ENCODE measurements around the gene SPAG4.

SPAG4 gene, protein sequence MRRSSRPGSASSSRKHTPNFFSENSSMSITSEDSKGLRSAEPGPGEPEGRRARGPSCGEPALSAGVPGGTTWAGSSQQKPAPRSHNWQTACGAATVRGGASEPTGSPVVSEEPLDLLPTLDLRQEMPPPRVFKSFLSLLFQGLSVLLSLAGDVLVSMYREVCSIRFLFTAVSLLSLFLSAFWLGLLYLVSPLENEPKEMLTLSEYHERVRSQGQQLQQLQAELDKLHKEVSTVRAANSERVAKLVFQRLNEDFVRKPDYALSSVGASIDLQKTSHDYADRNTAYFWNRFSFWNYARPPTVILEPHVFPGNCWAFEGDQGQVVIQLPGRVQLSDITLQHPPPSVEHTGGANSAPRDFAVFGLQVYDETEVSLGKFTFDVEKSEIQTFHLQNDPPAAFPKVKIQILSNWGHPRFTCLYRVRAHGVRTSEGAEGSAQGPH

DNA sequence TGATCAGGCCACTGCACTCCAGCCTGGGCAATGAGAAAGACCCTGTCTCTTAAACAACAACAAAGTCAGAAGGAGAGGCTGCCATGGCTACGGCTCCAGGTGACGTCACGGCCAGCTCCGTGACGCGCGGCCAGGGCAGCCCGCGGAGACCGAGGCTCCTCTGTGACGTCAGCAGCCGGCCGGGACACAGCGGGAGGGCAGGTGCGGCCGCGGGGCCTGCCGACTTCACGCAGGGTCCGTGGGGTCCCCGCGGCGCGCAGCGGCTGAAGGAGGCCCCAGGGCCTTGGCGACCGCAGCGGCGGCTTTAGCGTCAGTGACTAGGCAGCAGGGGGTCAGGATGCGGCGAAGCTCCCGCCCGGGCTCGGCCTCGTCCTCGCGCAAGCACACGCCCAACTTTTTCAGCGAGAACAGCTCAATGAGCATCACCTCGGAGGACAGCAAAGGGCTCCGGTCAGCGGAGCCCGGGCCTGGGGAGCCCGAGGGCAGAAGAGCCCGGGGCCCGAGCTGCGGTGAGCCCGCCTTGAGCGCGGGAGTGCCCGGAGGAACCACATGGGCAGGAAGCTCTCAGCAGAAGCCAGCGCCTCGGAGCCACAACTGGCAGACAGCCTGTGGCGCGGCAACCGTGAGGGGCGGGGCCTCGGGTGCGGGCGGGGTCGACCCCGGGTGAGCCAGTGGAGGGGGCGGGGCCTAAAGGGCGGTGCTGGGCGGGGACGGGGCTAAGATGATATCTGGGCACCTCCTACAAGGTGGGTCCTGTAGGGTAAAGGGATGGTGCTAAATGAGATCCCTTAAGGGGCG, at the start of gene SPAG4:
SPAG4 (plus strand) TSS at position 163 of the 798 bp plus-strand sequence; CDS start at position 338, 175 bp downstream.
- DNase-seq (ENCODE audit: low spot score) = peak; percentile 100

DNA sequence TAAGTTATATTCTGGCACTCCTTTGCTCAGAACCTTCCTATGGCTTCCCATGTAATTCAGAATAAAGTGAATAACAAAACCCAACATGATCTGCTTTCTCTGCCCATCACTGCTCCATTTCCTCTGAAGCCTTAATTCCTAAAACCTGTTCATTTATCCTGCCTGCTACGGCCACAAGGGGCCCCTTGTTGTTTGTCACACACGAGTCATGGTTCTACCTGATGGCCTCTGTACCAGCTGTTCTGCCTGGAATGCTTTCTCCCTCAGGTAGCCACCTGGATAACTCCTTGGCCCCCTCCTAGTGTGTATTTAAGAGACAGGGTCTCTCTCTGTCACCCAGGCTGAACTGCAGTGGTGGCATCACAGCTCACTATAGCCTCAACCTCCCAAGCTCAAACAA, 47.0 kb upstream of the SPAG4 start:
- DNase-seq (ENCODE audit: low spot score) = no peak

DNA sequence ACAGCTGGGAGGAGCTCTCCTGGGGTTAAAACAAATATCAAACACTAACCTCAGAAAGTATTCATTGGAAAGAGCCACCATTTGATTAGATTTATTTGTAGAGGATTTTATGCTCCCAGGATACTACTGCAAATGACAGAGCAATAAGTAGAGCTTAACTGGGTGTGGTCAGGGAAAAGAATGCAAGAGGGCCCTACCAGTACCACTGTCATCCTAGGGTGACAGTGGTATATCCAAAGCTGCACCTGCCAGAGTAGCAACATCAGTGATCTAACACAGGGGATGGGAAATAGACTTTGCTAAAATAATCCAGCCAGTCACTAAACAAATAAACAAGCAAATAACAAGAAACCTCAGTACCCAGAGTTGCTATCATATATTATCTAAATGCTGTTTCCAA, 44.1 kb upstream of the SPAG4 start:
- DNase-seq (ENCODE audit: low spot score) = no peak

DNA sequence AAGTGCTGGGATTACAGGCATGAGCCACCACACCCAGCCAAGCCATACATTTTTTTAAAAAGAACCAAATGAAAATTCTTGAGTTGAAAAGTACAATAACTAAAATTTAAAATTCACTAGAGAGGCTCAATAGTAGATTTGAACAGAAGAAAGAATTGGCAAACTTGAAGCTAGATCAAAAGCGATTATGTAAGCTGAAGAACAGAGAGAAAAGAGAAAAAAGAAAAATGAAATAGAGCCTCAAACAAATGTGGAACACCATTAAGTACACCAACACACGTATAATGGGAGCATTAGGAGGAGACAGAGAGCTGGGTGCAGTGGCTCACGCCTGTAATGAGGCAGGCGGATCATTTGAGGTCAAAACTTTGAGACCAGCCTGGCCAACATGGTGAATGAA, 42.8 kb upstream of the SPAG4 start:
- no peak for DNase-seq (ENCODE audit: low spot score)

DNA sequence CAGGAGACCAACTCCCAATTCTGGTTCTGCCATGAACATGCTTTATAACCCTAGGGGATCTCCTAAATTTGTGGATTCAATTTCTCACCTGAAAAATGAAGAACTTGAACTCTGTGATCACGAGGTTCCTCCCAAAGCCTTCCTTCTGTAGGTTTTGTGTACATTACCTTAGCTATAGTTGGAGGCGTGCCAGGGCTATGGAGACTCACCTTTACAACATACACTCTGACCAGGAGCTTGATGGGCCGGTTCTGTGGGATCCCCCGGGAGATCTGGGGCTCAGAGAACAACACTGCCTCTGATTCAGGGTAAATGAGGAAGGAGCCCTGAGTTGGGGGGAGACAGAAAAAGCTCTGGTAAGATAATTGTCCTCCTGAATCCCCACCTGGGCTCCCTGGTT, 39.7 kb upstream of the SPAG4 start:
- DNase-seq (ENCODE audit: low spot score) = no peak

DNA sequence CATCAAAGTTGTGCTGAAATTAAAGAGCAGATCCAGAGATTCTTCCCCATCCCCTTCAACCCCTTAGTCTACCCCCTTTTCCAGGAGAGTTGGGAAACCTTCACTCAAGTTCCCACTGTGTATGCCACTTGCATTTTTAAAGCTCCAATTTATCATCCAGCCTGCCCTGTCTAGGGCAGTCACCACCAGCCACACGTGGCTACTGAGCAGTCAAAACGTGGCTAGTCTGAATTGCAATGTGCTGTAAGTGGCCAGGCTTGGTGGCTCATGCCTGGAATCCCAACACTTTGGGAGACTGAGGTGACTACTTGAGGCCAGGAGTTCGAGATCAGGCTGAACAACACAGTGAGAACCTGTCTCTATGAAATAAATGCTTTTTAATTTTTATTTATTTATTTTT, 38.8 kb upstream of the SPAG4 start:
- no peak for DNase-seq (ENCODE audit: low spot score)

DNA sequence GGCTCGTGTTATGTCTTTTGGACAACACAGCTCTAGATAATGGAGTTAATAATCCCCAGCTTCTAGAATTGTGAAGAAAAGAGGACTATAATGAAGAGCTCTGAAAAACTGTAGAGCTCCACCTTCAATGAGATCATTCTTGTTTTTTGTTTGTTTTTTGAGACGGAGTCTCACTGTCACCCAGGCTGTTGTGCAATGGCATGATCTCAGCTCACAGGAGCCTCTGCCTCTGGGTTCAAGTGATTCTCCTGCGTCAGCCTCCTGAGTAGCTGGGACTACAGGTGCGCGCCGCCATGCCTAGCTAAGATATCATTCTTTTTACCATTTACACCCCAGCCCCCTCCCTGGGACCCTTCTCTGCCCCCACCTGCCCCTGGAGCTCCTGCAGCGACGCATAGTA, 37.2 kb upstream of the SPAG4 start:
- no peak for DNase-seq (ENCODE audit: low spot score)

DNA sequence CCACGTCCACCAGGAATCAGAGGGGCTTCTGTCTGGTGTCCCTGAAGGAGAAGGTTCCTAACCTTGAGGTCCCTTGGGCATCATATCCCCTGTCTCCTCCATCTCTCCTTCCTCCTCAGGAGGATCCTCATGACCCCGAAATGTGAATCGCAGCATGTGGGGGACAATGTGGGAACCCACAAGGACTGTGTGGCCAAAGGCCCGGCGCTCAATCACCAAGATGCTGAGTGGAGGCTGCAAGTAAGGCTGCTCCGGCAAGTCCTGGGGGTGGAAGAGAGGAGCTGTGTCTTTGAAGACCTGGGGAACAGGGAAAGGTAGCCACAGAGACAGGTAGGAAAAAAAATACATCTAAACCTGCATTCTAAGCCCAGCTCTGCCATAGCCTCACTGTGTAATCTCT, 36.4 kb upstream of the SPAG4 start:
- no peak for DNase-seq (ENCODE audit: low spot score)

DNA sequence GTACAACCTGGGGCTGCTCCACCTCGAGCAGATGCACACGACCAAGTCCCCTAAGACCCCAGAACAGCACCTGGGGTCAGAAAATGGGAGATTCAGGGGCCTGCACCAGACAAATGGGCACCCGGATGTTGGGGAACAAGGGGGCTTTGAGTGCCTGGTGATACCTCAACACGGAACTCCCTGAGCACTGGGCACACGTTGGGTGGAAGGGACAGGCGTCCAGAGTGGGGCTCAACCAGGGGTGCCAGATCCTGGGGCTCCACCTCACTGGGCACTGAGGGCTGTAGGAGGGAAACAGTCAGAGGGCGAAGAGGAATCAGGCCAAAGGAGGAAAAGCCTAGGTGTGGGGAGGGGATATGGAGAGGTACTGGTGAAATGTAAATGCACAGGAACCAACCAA, 33.5 kb upstream of the SPAG4 start:
- no peak for DNase-seq (ENCODE audit: low spot score)

DNA sequence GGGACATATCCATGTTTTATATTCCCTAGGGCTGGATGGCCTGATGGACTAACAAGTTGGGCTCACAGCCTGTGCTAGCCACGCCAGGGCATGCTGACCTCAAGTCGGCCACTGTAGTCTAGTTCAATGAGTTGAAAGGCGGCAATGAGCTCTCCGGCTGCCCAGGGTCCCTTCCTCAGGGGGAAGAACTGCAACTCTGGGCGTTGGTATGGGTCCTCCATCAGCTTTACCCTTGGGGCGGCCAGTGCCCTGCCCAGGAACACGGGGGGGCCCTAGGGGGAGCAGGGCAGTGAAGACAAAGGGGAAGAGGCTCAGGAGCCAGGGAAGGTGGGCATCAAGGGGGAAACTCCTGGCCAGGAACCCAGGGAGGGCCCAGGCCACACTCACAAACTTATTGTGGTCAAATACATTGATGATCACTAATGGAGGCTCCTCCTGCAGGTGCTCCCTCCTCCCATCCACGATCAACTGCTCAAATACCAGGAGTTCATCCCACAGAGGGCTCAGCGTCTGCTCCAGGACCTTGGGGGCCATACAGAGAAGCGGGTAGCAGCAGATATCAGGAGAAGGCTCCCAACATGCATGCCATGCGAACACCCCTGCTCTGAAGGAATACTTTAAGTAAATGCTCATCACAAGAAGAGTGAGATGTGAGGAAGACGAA, 32.8 kb upstream of the SPAG4 start:
- no peak for DNase-seq (ENCODE audit: low spot score)

DNA sequence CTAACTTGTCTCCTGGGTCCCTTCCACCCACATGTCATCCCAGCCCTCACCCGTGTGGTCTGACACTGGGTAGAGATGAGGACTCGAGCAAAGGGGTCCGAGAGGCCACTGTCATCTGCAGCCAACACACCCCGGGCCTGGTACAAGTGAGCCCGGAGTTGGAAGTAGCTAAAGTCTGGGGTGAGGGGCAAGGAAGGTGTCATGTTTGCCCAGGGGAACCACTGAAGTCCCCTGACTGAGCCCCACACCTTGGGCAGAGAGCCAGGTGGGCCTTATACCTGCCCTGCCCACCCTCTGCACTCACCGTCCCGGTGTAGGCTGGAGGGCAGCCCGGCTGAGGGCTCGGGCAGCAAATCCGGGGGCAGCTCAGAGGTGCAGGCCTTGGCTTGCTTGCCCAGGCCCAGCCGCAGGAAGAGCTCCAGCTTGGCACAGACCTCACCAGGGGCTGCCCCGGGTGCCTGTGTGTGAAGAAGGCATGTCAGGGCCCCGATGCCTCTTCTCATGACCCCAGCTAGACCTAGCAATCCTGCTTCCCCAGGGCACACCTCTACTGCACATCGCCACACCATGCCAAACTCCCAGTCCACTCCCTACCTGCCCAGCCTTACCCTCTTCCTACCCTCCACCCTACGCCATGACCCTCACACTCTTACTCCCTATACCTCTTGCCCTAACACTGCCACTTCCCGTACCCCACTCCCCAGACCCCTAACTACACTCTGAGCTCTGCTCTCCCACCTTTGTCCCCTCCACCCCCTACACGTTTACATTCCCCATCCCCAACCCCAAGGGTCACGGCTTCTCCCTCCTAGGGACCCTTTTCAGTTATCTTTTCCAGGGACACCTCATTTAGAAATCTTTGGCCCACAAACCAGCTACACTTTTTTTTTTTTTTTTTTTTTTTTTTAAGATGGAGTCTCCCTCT, 31.7 kb upstream of the SPAG4 start:
- DNase-seq (ENCODE audit: low spot score) = no peak

DNA sequence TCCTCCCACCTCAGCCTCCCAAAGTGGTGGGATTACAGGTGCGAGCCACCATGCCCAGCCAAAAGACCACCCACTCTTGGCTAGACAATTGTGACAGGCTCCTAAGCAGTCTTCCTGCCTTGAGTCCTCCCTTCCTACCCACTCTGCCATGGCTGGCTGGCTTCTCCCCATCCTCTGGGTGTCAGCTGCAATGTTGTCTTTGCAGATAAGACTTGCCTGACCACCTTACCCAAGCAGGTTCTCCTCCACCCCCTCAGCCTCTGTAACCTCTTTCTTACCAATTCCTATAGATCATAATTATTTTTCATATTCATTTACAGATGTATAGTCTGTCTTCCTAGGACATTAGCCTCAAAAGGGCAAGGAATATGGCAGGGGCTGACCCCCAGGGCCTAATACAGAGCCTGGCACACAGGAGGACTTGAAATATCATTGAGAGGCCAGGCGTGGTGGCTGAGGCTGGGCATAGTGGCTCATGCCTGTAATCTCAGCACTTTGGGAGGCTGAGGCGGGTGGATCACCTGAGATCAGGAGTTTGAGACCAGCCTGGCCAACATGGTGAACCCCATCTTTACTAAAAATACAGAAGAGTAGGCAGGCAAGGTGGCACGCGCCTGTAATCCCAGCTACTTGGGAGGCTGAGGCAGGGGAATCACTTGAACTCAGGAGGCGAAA, 28.7 kb upstream of the SPAG4 start:
- no peak for DNase-seq (ENCODE audit: low spot score)

DNA sequence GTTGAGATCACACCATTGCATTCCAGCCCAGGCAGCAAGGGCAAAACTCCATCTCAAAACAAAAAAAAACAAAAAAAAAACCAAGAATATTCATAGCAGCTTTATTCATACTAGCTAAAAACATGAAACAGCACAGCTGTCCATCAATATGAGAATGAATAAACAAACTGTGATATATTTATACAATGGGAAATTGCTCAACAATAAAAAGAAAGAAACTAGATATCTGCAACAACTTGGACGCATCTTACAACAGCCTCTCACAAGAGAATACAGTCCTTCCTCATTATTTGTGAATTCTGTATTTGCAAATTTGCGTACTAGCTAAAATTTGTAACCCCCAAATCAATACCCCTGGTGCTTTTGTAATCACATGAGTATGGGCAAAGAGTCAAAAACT, 28.2 kb upstream of the SPAG4 start:
- DNase-seq (ENCODE audit: low spot score) = no peak

DNA sequence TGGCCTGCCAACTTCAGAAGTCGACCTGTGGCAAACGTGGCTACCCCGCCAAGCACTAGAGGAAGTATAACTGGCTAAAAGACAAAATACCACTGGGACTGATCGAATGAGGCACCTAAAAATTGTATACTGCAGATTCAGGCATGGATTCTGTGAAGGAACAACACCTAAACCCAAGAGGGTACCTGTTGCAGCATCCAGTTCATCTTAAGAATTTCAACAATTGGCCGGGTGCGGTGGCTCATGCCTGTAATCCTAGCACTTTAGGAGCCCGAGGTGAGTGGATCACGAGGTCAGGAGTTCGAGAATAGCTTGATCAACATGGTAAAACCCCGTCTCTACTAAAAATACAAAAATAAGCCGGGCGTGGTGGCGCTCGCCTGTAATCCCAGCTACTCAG, 27.2 kb upstream of the SPAG4 start:
- no peak for DNase-seq (ENCODE audit: low spot score)

DNA sequence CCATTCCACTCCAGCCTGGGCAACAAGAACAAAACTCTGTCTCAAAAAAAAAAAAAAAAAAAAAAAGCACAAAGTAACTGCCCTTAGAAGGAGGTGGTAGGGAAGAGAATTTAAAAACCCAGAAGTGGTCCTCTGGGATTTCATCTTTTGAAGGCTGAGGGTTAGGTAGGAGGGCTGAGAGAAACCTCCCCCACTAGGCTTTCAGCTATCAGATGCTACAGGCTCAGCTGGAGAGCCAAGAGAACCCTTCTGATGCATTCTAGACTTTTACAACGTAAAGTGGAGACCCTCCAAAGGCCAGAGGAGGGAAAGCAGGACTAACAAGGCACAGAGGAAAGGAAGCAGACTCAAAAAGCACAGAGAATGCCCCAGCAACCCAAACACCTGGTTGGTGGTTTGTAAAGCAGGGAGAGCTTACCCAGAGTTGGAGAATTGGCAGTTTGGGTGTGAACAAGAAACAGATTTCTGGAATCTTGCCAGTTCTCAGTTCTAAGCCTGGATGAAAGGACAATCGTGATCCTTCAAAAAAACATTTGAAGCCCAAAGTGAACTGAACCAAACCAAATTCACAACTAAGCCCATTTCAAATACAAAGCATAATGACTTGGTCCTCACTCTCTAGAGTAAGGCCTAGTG, 23.2 kb upstream of the SPAG4 start:
- DNase-seq (ENCODE audit: low spot score) = no peak

DNA sequence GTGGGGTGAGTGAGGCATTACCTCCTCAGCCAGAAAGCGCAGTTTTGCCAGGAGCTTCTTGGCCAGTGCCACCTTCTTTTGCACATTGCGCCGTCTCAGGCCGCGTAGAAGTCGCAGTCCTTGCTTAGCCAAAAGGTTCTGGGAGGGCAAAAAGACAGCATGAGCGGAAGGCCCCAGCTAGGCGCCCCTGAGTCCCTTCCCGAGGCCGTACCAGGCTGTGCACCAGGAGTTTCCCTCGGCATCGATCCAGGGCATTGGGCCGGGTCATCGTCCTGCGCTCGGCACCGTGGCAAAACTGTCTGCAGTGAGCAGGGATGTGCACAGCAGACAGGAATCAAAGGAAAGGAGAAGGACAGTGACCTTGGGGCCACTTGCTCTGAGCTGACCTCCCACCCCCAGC, 20.2 kb upstream of the SPAG4 start:
- DNase-seq (ENCODE audit: low spot score) = no peak

DNA sequence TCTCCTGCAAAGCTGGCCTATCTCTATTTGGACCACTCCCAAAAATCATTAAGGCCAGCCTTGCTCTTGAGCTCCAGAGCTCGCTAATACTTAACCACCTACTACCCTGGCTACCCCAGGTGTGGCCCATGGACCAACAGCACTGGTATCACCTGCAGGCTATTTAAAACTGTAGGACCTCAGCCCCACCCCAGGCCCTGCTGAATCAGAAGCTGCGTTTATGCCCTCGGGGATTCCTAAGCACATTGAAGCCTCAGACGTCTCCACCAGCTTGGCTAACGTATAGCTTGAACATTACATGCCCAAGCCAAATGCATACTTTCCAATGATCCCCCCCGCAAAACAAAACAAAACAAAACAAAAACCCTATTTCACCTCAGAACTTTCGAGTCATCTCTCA, 19.7 kb upstream of the SPAG4 start:
- no peak for DNase-seq (ENCODE audit: low spot score)

DNA sequence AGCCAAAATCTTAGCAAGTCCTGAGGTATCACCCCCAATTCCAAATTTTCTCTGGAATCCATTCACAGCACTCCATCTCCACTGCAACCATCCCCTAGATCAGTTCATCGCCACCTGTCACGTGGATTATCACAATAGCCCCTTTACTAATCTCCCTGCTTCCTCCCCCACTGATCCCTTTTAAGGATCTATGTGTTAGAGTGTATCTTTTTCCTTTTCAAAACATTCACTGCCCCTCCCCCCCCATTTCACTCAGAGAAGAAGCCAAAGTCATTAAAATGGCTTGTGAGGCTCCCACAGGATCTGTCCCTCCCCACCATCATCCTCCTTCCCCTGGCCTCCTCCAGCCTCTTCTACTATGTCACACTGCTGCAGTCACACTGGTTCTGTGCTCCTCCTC, 18.4 kb upstream of the SPAG4 start:
- DNase-seq (ENCODE audit: low spot score) = no peak

DNA sequence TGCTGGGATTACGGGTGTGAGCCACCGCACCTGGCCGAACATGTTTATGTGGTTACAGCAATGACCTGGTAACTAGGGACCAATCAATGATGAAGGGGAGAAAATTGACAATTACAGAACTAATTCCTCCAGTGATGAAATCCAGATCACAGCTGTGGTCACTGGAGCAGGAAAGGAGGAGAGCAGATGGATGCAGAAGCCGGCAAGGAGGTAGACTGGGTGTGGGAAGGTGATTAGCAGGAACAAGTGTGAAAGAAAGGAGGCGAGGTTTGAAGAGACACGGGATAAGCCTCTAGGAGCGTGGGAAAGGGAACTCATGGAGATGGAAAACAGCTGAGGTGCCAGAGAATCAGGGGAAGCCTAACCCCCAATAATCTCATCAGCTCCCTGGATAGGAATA, 17.2 kb upstream of the SPAG4 start:
- no peak for DNase-seq (ENCODE audit: low spot score)

DNA sequence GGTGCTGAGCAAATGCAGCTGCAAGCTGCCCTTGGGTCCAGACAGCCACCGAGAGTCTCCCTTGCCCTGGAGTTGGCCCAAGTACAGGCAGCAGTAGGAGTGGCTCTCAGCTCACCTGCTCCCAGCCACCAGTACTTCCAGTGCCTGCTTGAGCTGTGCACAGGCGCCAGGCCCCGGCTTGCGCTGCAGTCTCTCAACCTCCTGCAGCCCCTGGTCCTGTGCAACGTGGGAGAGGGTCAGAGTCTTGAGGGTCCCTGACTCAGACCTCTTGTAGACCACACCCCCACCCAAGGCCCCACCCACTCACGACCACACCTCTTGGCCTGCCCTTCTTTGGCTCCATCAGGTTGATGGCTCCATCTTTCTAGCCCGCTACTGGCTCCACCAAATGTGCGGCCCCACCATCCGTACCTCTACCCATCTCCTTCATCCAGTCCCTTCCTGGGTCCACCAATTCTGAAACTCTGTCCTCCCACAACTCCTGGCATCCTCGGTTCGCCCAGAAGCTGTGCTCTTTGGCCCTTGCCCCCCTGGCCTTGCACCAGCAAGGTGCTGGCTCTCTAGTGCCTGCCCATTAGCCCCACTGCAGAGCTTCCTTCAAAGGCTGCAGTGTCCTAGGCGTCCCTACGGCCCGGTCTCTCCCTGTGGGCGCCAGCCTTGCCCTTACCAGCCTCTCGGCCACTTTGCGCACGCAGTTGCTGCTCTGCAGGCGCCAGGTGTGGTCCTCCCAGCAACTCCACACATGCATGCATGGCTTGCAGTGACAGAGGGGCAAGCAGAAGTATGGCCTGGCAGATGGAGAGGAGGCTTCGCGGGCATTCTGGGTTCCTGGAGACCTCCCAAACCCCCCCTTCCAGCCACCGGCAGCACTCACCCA, 16.5 kb upstream of the SPAG4 start:
- no peak for DNase-seq (ENCODE audit: low spot score)

All from kidney capillary endothelial cell (primary cell).